ENCODE measurements around the gene MYMK.

- TF ChIP-seq POLR2AphosphoS5 (IDR thresholded peaks at IDR 0.05; ENCODE audit: low read depth) (no peak), CTCF (conservative IDR thresholded peaks at IDR 0.05; ENCODE audit: low read depth in 2 of 2) (no peak), REST (IDR thresholded peaks at IDR 0.05; ENCODE audit: unreplicated experiment) (no peak), ETS1 (IDR thresholded peaks at IDR 0.05) (no peak), ZNF114 (CRISPR knock-in tag; IDR thresholded peaks at IDR 0.05) (no peak), EZH2 (IDR thresholded peaks at IDR 0.05; ENCODE audit: low read depth, unreplicated experiment) (no peak), EZH2phosphoT487 (IDR thresholded peaks at IDR 0.05; ENCODE audit: unreplicated experiment) (no peak), STAT1 (IDR thresholded peaks at IDR 0.05; ENCODE audit: unreplicated experiment) (no peak), JUNB (IDR thresholded peaks at IDR 0.05; ENCODE audit: unreplicated experiment) (no peak), ZNF331 (CRISPR knock-in tag; IDR thresholded peaks at IDR 0.05; ENCODE audit: low read depth) (no peak), NANOG (IDR thresholded peaks at IDR 0.05; ENCODE audit: borderline replicate concordance) (no peak), CREB1 (CRISPR knock-in tag; IDR thresholded peaks at IDR 0.05; ENCODE audit: low read depth) (no peak)
Measured at GRCh38 chr9:133493845-133494540, 30.8 kb downstream of the MYMK start.

All from GM23338 (cell line).